PFSK-1 (cell line): Measurements from ENCODE around the gene TMPRSS7.

Experiments used
- POLR2AphosphoS5 ChIP-seq: IDR thresholded peaks from 2 replicates; pipeline ENCODE4 v1.6.1; 2012; ENCODE audit warnings: low read depth, mild to moderate bottlenecking, control low read depth, low read length, moderate library complexity
- SIN3A ChIP-seq: IDR thresholded peaks from 2 replicates; pipeline ENCODE4 v1.6.1; 2012; ENCODE audit warnings: mild to moderate bottlenecking, low read length, moderate library complexity, borderline replicate concordance; ENCODE audit not compliant: insufficient read depth
- TAF1 ChIP-seq: IDR thresholded peaks from 2 replicates; pipeline ENCODE4 v1.6.1; 2012; ENCODE audit warnings: low read length, control low read depth, borderline replicate concordance; ENCODE audit not compliant: insufficient read depth
- TF ChIP-seq, protein P1 (sequence below), 2 experiments: IDR thresholded peaks; 2 replicates each; pipeline versions ENCODE4 v1.6.1 to v1.8.0; 2011 to 2012; ENCODE audit warnings: low read depth in 2 of 2, low read length in 2 of 2, control low read depth in 1 of 2, inconsistent platforms in 1 of 2, mild to moderate bottlenecking in 1 of 2, moderate library complexity in 1 of 2; ENCODE audit not compliant: insufficient read depth in 1 of 2

DNA sequence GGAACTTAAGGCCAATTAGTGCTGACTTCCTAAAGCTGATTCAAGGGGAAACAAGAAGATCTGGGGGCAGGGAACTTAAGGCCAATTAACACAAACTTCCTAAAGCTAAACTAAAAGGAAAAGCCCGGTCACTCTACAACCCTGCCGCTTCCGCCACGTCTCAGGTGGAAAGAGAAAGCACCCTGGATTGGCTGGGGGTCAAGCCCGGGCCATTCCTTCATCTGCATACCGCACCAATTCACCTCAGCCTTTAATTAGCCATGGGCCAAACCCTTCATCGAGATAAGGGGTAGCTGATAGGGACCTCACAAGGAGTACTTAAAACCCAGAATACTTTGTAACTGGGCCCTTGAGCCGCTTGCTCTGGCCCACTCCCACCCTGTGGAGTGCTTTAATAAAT, 14.4 kb downstream of the TMPRSS7 start:
- TF ChIP-seq, protein P1, sequence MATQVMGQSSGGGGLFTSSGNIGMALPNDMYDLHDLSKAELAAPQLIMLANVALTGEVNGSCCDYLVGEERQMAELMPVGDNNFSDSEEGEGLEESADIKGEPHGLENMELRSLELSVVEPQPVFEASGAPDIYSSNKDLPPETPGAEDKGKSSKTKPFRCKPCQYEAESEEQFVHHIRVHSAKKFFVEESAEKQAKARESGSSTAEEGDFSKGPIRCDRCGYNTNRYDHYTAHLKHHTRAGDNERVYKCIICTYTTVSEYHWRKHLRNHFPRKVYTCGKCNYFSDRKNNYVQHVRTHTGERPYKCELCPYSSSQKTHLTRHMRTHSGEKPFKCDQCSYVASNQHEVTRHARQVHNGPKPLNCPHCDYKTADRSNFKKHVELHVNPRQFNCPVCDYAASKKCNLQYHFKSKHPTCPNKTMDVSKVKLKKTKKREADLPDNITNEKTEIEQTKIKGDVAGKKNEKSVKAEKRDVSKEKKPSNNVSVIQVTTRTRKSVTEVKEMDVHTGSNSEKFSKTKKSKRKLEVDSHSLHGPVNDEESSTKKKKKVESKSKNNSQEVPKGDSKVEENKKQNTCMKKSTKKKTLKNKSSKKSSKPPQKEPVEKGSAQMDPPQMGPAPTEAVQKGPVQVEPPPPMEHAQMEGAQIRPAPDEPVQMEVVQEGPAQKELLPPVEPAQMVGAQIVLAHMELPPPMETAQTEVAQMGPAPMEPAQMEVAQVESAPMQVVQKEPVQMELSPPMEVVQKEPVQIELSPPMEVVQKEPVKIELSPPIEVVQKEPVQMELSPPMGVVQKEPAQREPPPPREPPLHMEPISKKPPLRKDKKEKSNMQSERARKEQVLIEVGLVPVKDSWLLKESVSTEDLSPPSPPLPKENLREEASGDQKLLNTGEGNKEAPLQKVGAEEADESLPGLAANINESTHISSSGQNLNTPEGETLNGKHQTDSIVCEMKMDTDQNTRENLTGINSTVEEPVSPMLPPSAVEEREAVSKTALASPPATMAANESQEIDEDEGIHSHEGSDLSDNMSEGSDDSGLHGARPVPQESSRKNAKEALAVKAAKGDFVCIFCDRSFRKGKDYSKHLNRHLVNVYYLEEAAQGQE (IDR thresholded peaks at IDR 0.05; ENCODE audit: insufficient read depth in 1 of 2, low read depth in 2 of 2, low read length in 2 of 2) = no peak
- TF ChIP-seq POLR2AphosphoS5 (no peak), SIN3A (no peak), TAF1 (no peak)
